ENCODE results near the gene GUCY1A1. TPM values are rescaled to one million over a fixed set of nuclear protein-coding genes. Genes with fewer than 3 reads are reported as not detected.
"Not testable (repeated sequence)": the region's sequence is repeated elsewhere in the genome, so short reads cannot be mapped to it uniquely, and the experiment has no call there.

Gene GUCY1A1
- total RNA-seq, 2 experiments from 2014 or later = not detected

DNA sequence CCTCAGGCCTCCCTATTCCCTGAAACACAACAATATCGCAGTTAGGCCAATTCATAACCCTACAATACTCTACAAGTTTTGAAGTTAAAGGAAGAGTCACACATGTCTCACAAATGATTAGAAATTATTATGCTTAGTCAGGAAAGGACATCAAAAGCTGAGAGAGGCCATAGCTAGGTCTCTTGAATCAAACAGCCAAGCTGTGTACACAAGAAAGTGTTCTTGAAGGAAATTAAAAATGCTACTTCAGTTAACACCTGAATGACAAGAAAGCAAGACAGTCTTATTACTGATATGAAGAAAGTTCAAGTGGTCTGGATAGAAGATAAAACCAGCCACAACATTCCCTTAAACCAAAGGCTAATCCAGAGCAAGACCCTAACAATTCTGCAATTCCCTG is 23.6 kb upstream of the GUCY1A1 start:
- no peak overlapping the region for H3K27ac ChIP-seq (ENCODE audit: low read depth in 1 of 2, low read length in 2 of 2)
- Mint-ChIP-seq H3K27me3 (no peaks in the 10 kb centered on the region), H3K9me3 (no peaks in the 10 kb centered on the region), H3K36me3 (ENCODE audit: low read depth) (no peaks in the 10 kb centered on the region), H3K4me3 (no peak overlapping the region), H3K27ac (no peak overlapping the region), H3K4me1 (ENCODE audit: low read depth) (peaks cover 19% of the 10 kb centered on the region)
- H3K27me3 ChIP-seq (ENCODE audit: control insufficient read depth in 1 of 2, insufficient read depth in 2 of 2, low read length in 2 of 2) = no peaks in the 10 kb centered on the region
- ChIA-PET POLR2A (no interaction called here), CTCF (no interaction called here)
- intact Hi-C loops (cut with DNase I, micrococcal nuclease) = no loop called here
- TF ChIP-seq, protein P1, sequence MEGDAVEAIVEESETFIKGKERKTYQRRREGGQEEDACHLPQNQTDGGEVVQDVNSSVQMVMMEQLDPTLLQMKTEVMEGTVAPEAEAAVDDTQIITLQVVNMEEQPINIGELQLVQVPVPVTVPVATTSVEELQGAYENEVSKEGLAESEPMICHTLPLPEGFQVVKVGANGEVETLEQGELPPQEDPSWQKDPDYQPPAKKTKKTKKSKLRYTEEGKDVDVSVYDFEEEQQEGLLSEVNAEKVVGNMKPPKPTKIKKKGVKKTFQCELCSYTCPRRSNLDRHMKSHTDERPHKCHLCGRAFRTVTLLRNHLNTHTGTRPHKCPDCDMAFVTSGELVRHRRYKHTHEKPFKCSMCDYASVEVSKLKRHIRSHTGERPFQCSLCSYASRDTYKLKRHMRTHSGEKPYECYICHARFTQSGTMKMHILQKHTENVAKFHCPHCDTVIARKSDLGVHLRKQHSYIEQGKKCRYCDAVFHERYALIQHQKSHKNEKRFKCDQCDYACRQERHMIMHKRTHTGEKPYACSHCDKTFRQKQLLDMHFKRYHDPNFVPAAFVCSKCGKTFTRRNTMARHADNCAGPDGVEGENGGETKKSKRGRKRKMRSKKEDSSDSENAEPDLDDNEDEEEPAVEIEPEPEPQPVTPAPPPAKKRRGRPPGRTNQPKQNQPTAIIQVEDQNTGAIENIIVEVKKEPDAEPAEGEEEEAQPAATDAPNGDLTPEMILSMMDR (IDR thresholded peaks at IDR 0.05) = no peak
- H3K4me1 ChIP-seq (ENCODE audit: insufficient read depth, low read length) = no peaks in the 10 kb centered on the region
- ATAC-seq (ENCODE audit: poor library complexity) = no peak
- no peaks in the 10 kb centered on the region for H3K36me3 ChIP-seq (ENCODE audit: insufficient read depth, low read length)
- H3K4me3 ChIP-seq (ENCODE audit: low read length) = no peak overlapping the region
- DNase-seq = no peak
- H3K9me3 ChIP-seq (ENCODE audit: control insufficient read depth in 1 of 2, insufficient read depth in 1 of 2, low read length in 2 of 2) = no peaks in the 10 kb centered on the region

DNA sequence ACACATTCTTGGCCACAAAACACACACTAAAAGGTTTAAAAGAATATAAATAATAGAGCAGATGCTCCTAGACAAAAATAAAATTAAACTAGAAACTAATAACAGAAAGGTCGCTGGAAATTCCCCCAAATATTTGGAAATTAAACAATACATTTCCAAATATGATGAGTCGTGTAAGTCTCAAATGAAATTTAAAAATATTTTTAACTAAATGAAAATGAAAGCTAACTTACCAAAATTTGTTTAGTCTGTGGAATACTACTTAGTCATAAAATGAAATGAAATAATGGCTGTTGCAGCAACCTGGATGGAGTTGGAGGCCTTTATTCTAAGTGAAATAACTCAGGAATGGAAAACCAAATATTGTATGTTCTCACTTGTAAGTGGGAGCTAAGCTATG is 20.6 kb upstream of the GUCY1A1 start:
- no peak for DNase-seq
- POLR2A ChIA-PET = no interaction called here
- H3K4me3 Mint-ChIP-seq = no peak overlapping the region
- CTCF ChIA-PET = no interaction called here
- no peaks in the 10 kb centered on the region for H3K4me1 Mint-ChIP-seq (ENCODE audit: low read depth)
- no peaks in the 10 kb centered on the region for H3K27me3 Mint-ChIP-seq
- Histone ChIP-seq H3K4me3 (ENCODE audit: low read length) (no peak overlapping the region), H3K36me3 (ENCODE audit: insufficient read depth, low read length) (no peaks in the 10 kb centered on the region), H3K27ac (ENCODE audit: low read depth in 1 of 2, low read length in 2 of 2) (no peak overlapping the region), H3K27me3 (ENCODE audit: control insufficient read depth in 1 of 2, insufficient read depth in 2 of 2, low read length in 2 of 2) (no peaks in the 10 kb centered on the region), H3K4me1 (ENCODE audit: insufficient read depth, low read length) (no peaks in the 10 kb centered on the region), H3K9me3 (ENCODE audit: control insufficient read depth in 1 of 2, insufficient read depth in 1 of 2, low read length in 2 of 2) (no peaks in the 10 kb centered on the region)
- TF ChIP-seq, protein P1 (IDR thresholded peaks at IDR 0.05) = no peak
- no peaks in the 10 kb centered on the region for H3K9me3 Mint-ChIP-seq
- no peak overlapping the region for H3K27ac Mint-ChIP-seq
- intact Hi-C loops (cut with DNase I, micrococcal nuclease) = no loop called here
- ATAC-seq (ENCODE audit: poor library complexity) = no peak
- H3K36me3 Mint-ChIP-seq (ENCODE audit: low read depth) = no peaks in the 10 kb centered on the region

DNA sequence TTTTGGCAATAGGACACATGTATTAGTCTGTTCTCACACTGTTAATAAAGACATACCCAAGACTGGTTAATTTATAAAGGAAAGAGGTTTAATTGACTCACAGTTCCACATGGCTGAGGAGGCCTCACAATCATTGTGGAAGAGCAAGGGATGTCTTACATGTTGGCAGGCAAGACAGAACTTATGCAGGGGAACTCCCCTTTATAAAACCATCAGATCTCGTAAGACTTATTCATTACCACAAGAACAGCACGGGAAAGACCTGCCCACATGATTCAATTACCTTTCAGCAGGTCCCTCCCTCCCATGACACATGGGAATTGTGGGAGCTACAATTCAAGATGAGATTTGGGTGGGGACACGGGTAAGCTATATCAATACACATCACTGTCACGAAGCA is 15.9 kb upstream of the GUCY1A1 start:
- H3K9me3 ChIP-seq (ENCODE audit: control insufficient read depth in 1 of 2, insufficient read depth in 1 of 2, low read length in 2 of 2); H3K4me1 ChIP-seq (ENCODE audit: insufficient read depth, low read length); H3K4me3 ChIP-seq (ENCODE audit: low read length); POLR2A ChIA-PET; H3K36me3 ChIP-seq (ENCODE audit: insufficient read depth, low read length); H3K9me3 Mint-ChIP-seq; H3K27ac Mint-ChIP-seq; H3K27ac ChIP-seq (ENCODE audit: low read depth in 1 of 2, low read length in 2 of 2); H3K27me3 Mint-ChIP-seq; DNase-seq; H3K36me3 Mint-ChIP-seq (ENCODE audit: low read depth); H3K4me3 Mint-ChIP-seq; intact Hi-C loops (cut with DNase I, micrococcal nuclease); H3K4me1 Mint-ChIP-seq (ENCODE audit: low read depth); H3K27me3 ChIP-seq (ENCODE audit: control insufficient read depth in 1 of 2, insufficient read depth in 2 of 2, low read length in 2 of 2); ATAC-seq (ENCODE audit: poor library complexity): not testable (repeated sequence)
- CTCF ChIA-PET = interaction anchor here (1.1 kb wide), 1 partner anchor 9 kb away, joined by 3 read pairs; no protein-coding TSS in a partner anchor

DNA sequence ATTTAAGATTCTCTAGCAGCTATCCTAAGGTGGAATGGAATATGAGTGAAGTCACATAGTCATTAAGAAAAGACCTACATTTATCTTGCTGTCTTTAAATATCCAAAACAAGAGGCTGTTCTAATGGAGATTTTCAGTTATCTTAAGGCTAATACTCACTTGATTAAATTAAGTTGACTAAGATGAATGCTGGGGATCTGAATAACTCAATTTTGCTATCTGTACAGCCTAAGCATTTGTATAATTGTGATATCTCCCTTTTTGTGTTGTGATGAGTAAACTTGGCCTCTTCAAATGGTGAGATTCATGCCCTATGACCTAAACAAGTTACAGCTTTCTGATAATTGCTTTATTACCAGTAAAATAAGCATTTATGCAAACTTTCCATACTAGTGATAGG is 13.6 kb upstream of the GUCY1A1 start:
- no peak overlapping the region for H3K4me3 ChIP-seq (ENCODE audit: low read length)
- H3K27ac ChIP-seq (ENCODE audit: low read depth in 1 of 2, low read length in 2 of 2) = no peak overlapping the region
- H3K27me3 ChIP-seq (ENCODE audit: control insufficient read depth in 1 of 2, insufficient read depth in 2 of 2, low read length in 2 of 2) = no peaks in the 10 kb centered on the region
- POLR2A ChIA-PET = no interaction called here
- H3K9me3 Mint-ChIP-seq = peaks cover 2% of the 10 kb centered on the region
- no peaks in the 10 kb centered on the region for H3K4me1 ChIP-seq (ENCODE audit: insufficient read depth, low read length)
- no peak overlapping the region for H3K27ac Mint-ChIP-seq
- H3K36me3 ChIP-seq (ENCODE audit: insufficient read depth, low read length) = no peaks in the 10 kb centered on the region
- DNase-seq = no peak
- H3K4me3 Mint-ChIP-seq = no peak overlapping the region
- TF ChIP-seq, protein P1 (IDR thresholded peaks at IDR 0.05) = no peak
- intact Hi-C loops (cut with DNase I, micrococcal nuclease) = no loop called here
- CTCF ChIA-PET = no interaction called here
- H3K36me3 Mint-ChIP-seq (ENCODE audit: low read depth) = no peaks in the 10 kb centered on the region
- no peak for ATAC-seq (ENCODE audit: poor library complexity)
- H3K4me1 Mint-ChIP-seq (ENCODE audit: low read depth) = no peaks in the 10 kb centered on the region
- H3K27me3 Mint-ChIP-seq = no peaks in the 10 kb centered on the region
- H3K9me3 ChIP-seq (ENCODE audit: control insufficient read depth in 1 of 2, insufficient read depth in 1 of 2, low read length in 2 of 2) = no peaks in the 10 kb centered on the region

Measured in CD4-positive, alpha-beta T cell (primary cell).